SK-N-SH (cell line): ENCODE results near the gene PUM1. TPM values are rescaled to one million over a fixed set of nuclear protein-coding genes. Genes with fewer than 3 reads are reported as not detected.

ENCODE experiments used
- CTCF ChIA-PET: fragments of 300-600, 350-600 bp; formaldehyde crosslinking; extraction: SDS; loops from one replicate; lab custom pipeline; 2021; lab: Yijun Ruan, JAX
- POLR2A ChIA-PET: fragments of 350-600 bp; sonication (Branson Sonifier 250); formaldehyde crosslinking; extraction: SDS; loops from one replicate; lab custom pipeline; 2020; ENCODE audit warnings: antibody characterized with exemption, inconsistent platforms; lab: Yijun Ruan, JAX
- DNase-seq: peaks from one replicate; pipeline ENCODE4 v3.0.0; 2012
- H2AFZ ChIP-seq: fragments of 200-600 bp; sonication (generic); 2 replicates; pipeline ENCODE4 v1.8.1; 2016; ENCODE audit warnings: antibody characterized with exemption, mild to moderate bottlenecking, low read depth
- H3F3A ChIP-seq: fragments of 200-600 bp; sonication (generic); replicated peaks from 2 replicates; pipeline ENCODE3; 2016; ENCODE audit warnings: antibody characterized with exemption, mild to moderate bottlenecking; ENCODE audit not compliant: insufficient read depth
- H3K27ac ChIP-seq, 2 experiments: fragments of 200-500 bp in 1 of 2; fragments of 200-600 bp in 1 of 2; sonication (Bioruptor generic) in 1 of 2; sonication (generic), shearing (Covaris generic) in 1 of 2; 2 replicates each; pipeline versions ENCODE4 v1.5.1 to v1.6.1; 2014 to 2016; ENCODE audit warnings: low read depth in 2 of 2, inconsistent platforms in 1 of 2, low read length in 1 of 2, mild to moderate bottlenecking in 1 of 2, mixed read lengths in 1 of 2
- H3K27me3 ChIP-seq: fragments of 200-600 bp; sonication (generic), shearing (Covaris generic); 2 replicates; pipeline ENCODE4 v1.6.1; 2016; ENCODE audit warnings: mixed run types; ENCODE audit not compliant: insufficient read depth
- H3K36me3 ChIP-seq, 2 experiments: fragments of 200-500 bp in 1 of 2; fragments of 200-600 bp in 1 of 2; sonication (Bioruptor generic) in 1 of 2; sonication (generic) in 1 of 2; replicated peaks in 1 of 2; 2 replicates each; pipeline versions ENCODE3 to v1.5.1; 2014 to 2016; ENCODE audit warnings: low read length in 1 of 2, mild to moderate bottlenecking in 1 of 2; ENCODE audit not compliant: insufficient read depth in 2 of 2, control insufficient read depth in 1 of 2
- H3K4me1 ChIP-seq, 2 experiments: fragments of 200-500 bp in 1 of 2; fragments of 200-600 bp in 1 of 2; sonication (Bioruptor generic) in 1 of 2; sonication (generic), shearing (Covaris generic) in 1 of 2; 2 replicates each; pipeline versions ENCODE4 v1.5.1 to v1.6.1; 2014 to 2016; ENCODE audit warnings: low read depth in 1 of 2, low read length in 1 of 2, mixed run types in 1 of 2; ENCODE audit not compliant: insufficient read depth in 2 of 2, control insufficient read depth in 1 of 2
- H3K4me2 ChIP-seq: fragments of 200-600 bp; sonication (generic), shearing (Covaris generic); 2 replicates; pipeline ENCODE4 v1.6.1; 2017; ENCODE audit warnings: mixed run types
- H3K4me3 ChIP-seq, 2 experiments: fragments of 200-500 bp in 1 of 2; fragments of 200-600 bp in 1 of 2; sonication (Bioruptor generic) in 1 of 2; sonication (generic), shearing (Covaris generic) in 1 of 2; 2 replicates each; pipeline versions ENCODE4 v1.5.1 to v1.8.1; 2014 to 2016; ENCODE audit warnings: low read depth in 2 of 2, inconsistent platforms in 1 of 2, low read length in 1 of 2, mild to moderate bottlenecking in 1 of 2, mixed read lengths in 1 of 2, moderate library complexity in 1 of 2
- H3K79me2 ChIP-seq: fragments of 200-600 bp; sonication (generic); 2 replicates; pipeline ENCODE4 v1.8.1; 2017; ENCODE audit warnings: mild to moderate bottlenecking; ENCODE audit not compliant: insufficient read depth
- H3K9ac ChIP-seq: fragments of 200-600 bp; sonication (generic); 2 replicates; pipeline ENCODE4 v1.6.1; 2017; ENCODE audit warnings: mixed run types
- H3K9me2 ChIP-seq: fragments of 200-600 bp; sonication (generic); 2 replicates; pipeline ENCODE4 v1.6.1; 2017; ENCODE audit warnings: mixed run types
- H3K9me3 ChIP-seq: fragments of 200-600 bp; sonication (generic); 2 replicates; pipeline ENCODE4 v1.6.1; 2017; ENCODE audit warnings: mixed run types, mild to moderate bottlenecking, moderate library complexity
- H4K20me1 ChIP-seq: fragments of 200-600 bp; sonication (generic); 2 replicates; pipeline ENCODE4 v1.6.1; 2017; ENCODE audit warnings: mild to moderate bottlenecking, mixed run types; ENCODE audit not compliant: insufficient read depth
- FOSL2 ChIP-seq: IDR thresholded peaks from 2 replicates; pipeline ENCODE4 v1.4.0; 2012; ENCODE audit warnings: low read depth, mild to moderate bottlenecking, moderate library complexity, borderline replicate concordance
- FOXJ3 ChIP-seq: sonication (generic); formaldehyde crosslinking; IDR thresholded peaks from 2 replicates; pipeline ENCODE4 v1.5.1; 2020; ENCODE audit warnings: mild to moderate bottlenecking, missing genetic modification reagents
- FOXM1 ChIP-seq: IDR thresholded peaks from 2 replicates; pipeline ENCODE4 v1.4.0; 2012; ENCODE audit warnings: low read depth, mild to moderate bottlenecking
- GABPA ChIP-seq: IDR thresholded peaks from 2 replicates; pipeline ENCODE4 v1.4.0; 2012; ENCODE audit warnings: low read depth, mild to moderate bottlenecking
- IRF3 ChIP-seq: fragments of 150-350 bp; IDR thresholded peaks from 2 replicates; pipeline ENCODE4 v1.6.1; 2016; ENCODE audit warnings: mild to moderate bottlenecking, low read depth, low read length
- MAX ChIP-seq: IDR thresholded peaks from 2 replicates; pipeline ENCODE4 v1.4.0; 2012; ENCODE audit warnings: low read depth
- NFIC ChIP-seq: IDR thresholded peaks from 2 replicates; pipeline ENCODE4 v1.4.0; 2012; ENCODE audit warnings: borderline replicate concordance
- NRF1 ChIP-seq: IDR thresholded peaks from 2 replicates; pipeline ENCODE4 v1.6.1; 2012; ENCODE audit warnings: low read depth, mild to moderate bottlenecking, low read length
- PBX3 ChIP-seq: IDR thresholded peaks from 2 replicates; pipeline ENCODE4; 2012
- POLR2AphosphoS5 ChIP-seq: IDR thresholded peaks from 2 replicates; pipeline ENCODE4 v1.6.1; 2012; ENCODE audit warnings: low read depth, low read length
- RAD21 ChIP-seq: IDR thresholded peaks from 2 replicates; pipeline ENCODE4 v1.6.1; 2012; ENCODE audit warnings: mild to moderate bottlenecking, low read length
- RCOR1 ChIP-seq: fragments of 150-350 bp; IDR thresholded peaks from 2 replicates; pipeline ENCODE4 v1.6.1; 2017; ENCODE audit warnings: antibody characterized with exemption, low read length
- REST ChIP-seq: IDR thresholded peaks from 2 replicates; pipeline ENCODE4 v1.6.1; 2012; ENCODE audit warnings: mild to moderate bottlenecking, low read depth, low read length, moderate library complexity
- SIN3A ChIP-seq: IDR thresholded peaks from 2 replicates; pipeline ENCODE4 v1.6.1; 2012; ENCODE audit warnings: low read depth, mild to moderate bottlenecking, low read length, moderate library complexity, borderline replicate concordance
- TAF1 ChIP-seq: IDR thresholded peaks from 2 replicates; pipeline ENCODE4 v1.6.1; 2012; ENCODE audit warnings: low read depth, mild to moderate bottlenecking, low read length, moderate library complexity, borderline replicate concordance
- TCF12 ChIP-seq: IDR thresholded peaks from 2 replicates; pipeline ENCODE4 v1.4.0; 2012
- TEAD4 ChIP-seq: IDR thresholded peaks from 2 replicates; pipeline ENCODE4 v1.4.0; 2012; ENCODE audit warnings: mild to moderate bottlenecking, borderline replicate concordance; ENCODE audit not compliant: insufficient read depth
- USF2 ChIP-seq: fragments of 150-350 bp; IDR thresholded peaks from 2 replicates; pipeline ENCODE4 v1.6.1; 2017; ENCODE audit warnings: antibody characterized with exemption, low read length, low read depth, borderline replicate concordance
- WGBS: methylation state at CpG from one replicate; pipeline ENCODE4 v1.1.6; 2017; ENCODE audit warnings: low lambda C conversion rate; 5-methylcytosine and 5-hydroxymethylcytosine counted together
- polyA plus RNA-seq, 3 experiments: library from polyadenylated mRNA; depleted of rRNA; stranded (reverse); fragments of >200 nt; gene quantifications; 2 replicates each; pipeline ENCODE4 v1.2.3, GENCODE V29; 2012

Gene PUM1
- polyA plus RNA-seq, 1 of the 3 experiments (the other 2 are of a cell fraction), result 66.7 TPM

GRCh38 chr1:31064111-31064717 lies 1.3 kb downstream of the PUM1 start:
- H3K4me3 ChIP-seq, result peak overlapping the region; percentile 79 to 86
- peak overlapping the region; percentile 66 for H3K4me2 ChIP-seq
- H3F3A ChIP-seq, result peaks cover 4% of the 10 kb centered on the region
- peak overlapping the region; percentile 94 for H3K9ac ChIP-seq
- DNase-seq, result no peak
- TF ChIP-seq MAX (no peak), FOSL2 (no peak), IRF3 (no peak), FOXJ3 (CRISPR knock-in tag) (no peak), RCOR1 (no peak), RAD21 (no peak), TCF12 (no peak), NRF1 (no peak), GABPA (no peak), PBX3 (no peak), TEAD4 (no peak), REST (no peak), USF2 (no peak), SIN3A (no peak), TAF1 (no peak), FOXM1 (no peak), NFIC (no peak), POLR2AphosphoS5 (no peak)
- H3K79me2 ChIP-seq, result peaks cover 62% of the 10 kb centered on the region
- peaks cover 0 to 7% of the 10 kb centered on the region in 2 experiments; a peak in 2 of 4 replicates for H3K4me1 ChIP-seq
- no peaks in the 10 kb centered on the region for H3K9me3 ChIP-seq
- 2% methylated on average over 8 of the region's 8 CpGs for WGBS
- no peaks in the 10 kb centered on the region for H3K27me3 ChIP-seq
- no peak overlapping the region for H2AFZ ChIP-seq
- ChIA-PET CTCF (interaction anchor here (0.8 to 1.3 kb wide), 2 partner anchors 10 to 135 kb away, joined by 3 read pairs; no protein-coding TSS in a partner anchor), POLR2A (interaction anchor here (0.8 to 1.8 kb wide), 2 partner anchors 90 to 97 kb away, joined by 3 to 9 read pairs; no protein-coding TSS in a partner anchor)
- H3K9me2 ChIP-seq, result no peaks in the 10 kb centered on the region
- peaks cover 49% of the 10 kb centered on the region for H4K20me1 ChIP-seq
- H3K27ac ChIP-seq, result peak overlapping the region; percentile 95
- H3K36me3 ChIP-seq, result peaks cover under 1 to 9% of the 10 kb centered on the region in 2 experiments
